Keratinocyte (primary cell): ENCODE measurements around the gene GRIA1.

Source experiments
- EZH2 ChIP-seq: IDR thresholded peaks from one replicate; pipeline ENCODE4 v1.6.1; 2012; ENCODE audit warnings: inconsistent platforms, mild to moderate bottlenecking, low read length, moderate library complexity
- TF ChIP-seq, protein P1 (sequence below), 3 experiments: IDR thresholded peaks in 1 of 3; conservative IDR thresholded peaks in 1 of 3; optimal IDR thresholded peaks in 1 of 3; 2 replicates in 2 of 3; 3 replicates in 1 of 3; pipeline versions ENCODE3 to v1.5.1; 2011; ENCODE audit warnings: low read length in 3 of 3, mild to moderate bottlenecking in 3 of 3, moderate library complexity in 2 of 3, control low read depth in 1 of 3, inconsistent platforms in 1 of 3; ENCODE audit not compliant: insufficient read depth in 2 of 3; ENCODE audit errors: extremely low read depth in 1 of 3

DNA sequence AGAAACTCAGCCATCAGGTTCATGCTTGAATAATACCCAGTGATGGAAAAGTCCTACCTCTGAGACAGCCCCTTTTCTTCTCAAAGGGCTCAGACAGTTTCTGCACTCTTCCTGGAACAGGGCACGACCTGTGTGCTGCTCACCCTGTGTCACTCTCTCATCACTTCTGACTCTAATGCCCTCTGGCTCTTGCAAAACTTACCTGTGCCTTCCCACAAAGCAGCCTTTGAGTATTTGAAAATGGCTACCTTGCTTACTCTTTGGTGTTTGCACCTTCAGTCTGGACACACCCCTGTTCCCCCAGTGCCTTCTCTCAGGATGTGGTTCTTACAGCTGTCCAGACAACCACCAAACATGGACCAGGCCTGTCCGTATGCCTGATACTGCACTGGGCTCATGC lies 171.4 kb downstream of the GRIA1 start:
- TF ChIP-seq, protein P1, sequence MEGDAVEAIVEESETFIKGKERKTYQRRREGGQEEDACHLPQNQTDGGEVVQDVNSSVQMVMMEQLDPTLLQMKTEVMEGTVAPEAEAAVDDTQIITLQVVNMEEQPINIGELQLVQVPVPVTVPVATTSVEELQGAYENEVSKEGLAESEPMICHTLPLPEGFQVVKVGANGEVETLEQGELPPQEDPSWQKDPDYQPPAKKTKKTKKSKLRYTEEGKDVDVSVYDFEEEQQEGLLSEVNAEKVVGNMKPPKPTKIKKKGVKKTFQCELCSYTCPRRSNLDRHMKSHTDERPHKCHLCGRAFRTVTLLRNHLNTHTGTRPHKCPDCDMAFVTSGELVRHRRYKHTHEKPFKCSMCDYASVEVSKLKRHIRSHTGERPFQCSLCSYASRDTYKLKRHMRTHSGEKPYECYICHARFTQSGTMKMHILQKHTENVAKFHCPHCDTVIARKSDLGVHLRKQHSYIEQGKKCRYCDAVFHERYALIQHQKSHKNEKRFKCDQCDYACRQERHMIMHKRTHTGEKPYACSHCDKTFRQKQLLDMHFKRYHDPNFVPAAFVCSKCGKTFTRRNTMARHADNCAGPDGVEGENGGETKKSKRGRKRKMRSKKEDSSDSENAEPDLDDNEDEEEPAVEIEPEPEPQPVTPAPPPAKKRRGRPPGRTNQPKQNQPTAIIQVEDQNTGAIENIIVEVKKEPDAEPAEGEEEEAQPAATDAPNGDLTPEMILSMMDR (optimal IDR thresholded peaks at IDR 0.05 in 1 of 3, IDR thresholded peaks at IDR 0.05 in 1 of 3, conservative IDR thresholded peaks at IDR 0.05 in 1 of 3; ENCODE audit: extremely low read depth in 1 of 3, insufficient read depth in 2 of 3, low read length in 3 of 3): no peak
- no peak for TF ChIP-seq EZH2
